Psoas muscle (tissue), 8 donors: ENCODE measurements around the gene OGA. TPM values are rescaled to one million over a fixed set of nuclear protein-coding genes. Genes with fewer than 3 reads are reported as not detected.

Experiments used
- ATAC-seq, 4 donors: fragments of 200-7000 bp; cut with Tn5 transposase; one replicate each; pipeline ENCODE4 v1.9.1; 2020; ENCODE audit warnings: moderate library complexity in 3 of 4, mild to moderate bottlenecking in 2 of 4
- DNase-seq, 2 donors: peaks; one replicate each; pipeline ENCODE4 v3.0.0-alpha.2; 2020
- H3K27ac ChIP-seq: fragments of 200-600 bp; one replicate; pipeline ENCODE4 v1.8.0; 2022
- H3K27me3 ChIP-seq, 3 donors: fragments of 200-600 bp in 1 of 3; one replicate each; pipeline versions ENCODE4 v1.6.1 to v1.8.0; 2013 to 2022; ENCODE audit warnings: low read length in 2 of 3, mild to moderate bottlenecking in 2 of 3, moderate library complexity in 1 of 3; ENCODE audit not compliant: insufficient read depth in 3 of 3
- H3K36me3 ChIP-seq, 2 donors: fragments of 200-600 bp in 1 of 2; one replicate each; pipeline versions ENCODE4 v1.6.1 to v1.8.0; 2013 to 2022; ENCODE audit warnings: low read depth in 1 of 2, mild to moderate bottlenecking in 1 of 2, moderate library complexity in 1 of 2; ENCODE audit not compliant: insufficient read depth in 1 of 2
- H3K4me1 ChIP-seq: fragments of 200-600 bp; one replicate; pipeline ENCODE4 v1.8.0; 2022
- H3K4me3 ChIP-seq: fragments of 200-600 bp; one replicate; pipeline ENCODE4 v1.8.0; 2022; ENCODE audit warnings: mild to moderate bottlenecking
- H3K9me3 ChIP-seq: fragments of 200-600 bp; one replicate; pipeline ENCODE4 v1.8.0; 2022
- CTCF ChIP-seq: fragments of 200-600 bp; IDR thresholded peaks from one replicate; pipeline ENCODE4 v1.8.0; 2022; ENCODE audit warnings: antibody characterized with exemption
- WGBS, 3 donors: extraction: QIAGEN DNeasy Blood & Tissue Kit; methylation state at CpG; one replicate each; pipeline versions ENCODE4 v1.1.6 to v1.1.7; 2013; 5-methylcytosine and 5-hydroxymethylcytosine counted together
- intact Hi-C, 2 donors: fragments of 100-400 bp; cut with DNase I; formaldehyde crosslinking; loops; one replicate each; pipeline versions ENCODE4 v1.11.0 to v1.14.2; 2022
- polyA plus RNA-seq, 3 donors: library from polyadenylated mRNA; stranded (reverse); fragments of 200-250 nt; gene quantifications; one replicate each; pipeline ENCODE4 v1.2.3, GENCODE V29; 2013
- total RNA-seq, 4 donors: library from RNA; stranded (reverse); fragmentation: NEBNext Ultra II Directional in 2 of 4; extraction: Animal tissue kit (Norgen Biotek cat#: 25700) in 2 of 4; gene quantifications; one replicate each; pipeline versions ENCODE4 v1.2.1 to v1.2.4, GENCODE V29; 2021 to 2023
- donor health status: healthy with polysubstance abuse.
- donor health status: DM: no; HTN: no; CAD: no; lungs with moderate emphysema.
- donor health status: Bipolar disorder and iron deficiency.
- donor health status: healthy.
- donor health status: DM: yes; HTN: yes; CAD: no.
- donor health status: DM: no; HTN: no; CAD: no.
- donor health status: DM: no; HTN: no; CAD: no.
- donor health status: DM: yes; HTN: yes; CAD: no.

Gene OGA
- total and polyA plus RNA-seq, 7 donors = 12.0 to 59.8 (median 56.2) TPM

- no peak for DNase-seq
- no peak for TF ChIP-seq CTCF
- peaks cover 39% of the 10 kb centered on the region for H3K4me1 ChIP-seq
Measured at GRCh38 chr10:101781984-101782810, 36.0 kb downstream of the OGA start.

GRCh38 chr10:101781655-101781983, 36.6 kb downstream of the OGA start:
- Histone ChIP-seq H3K36me3 (peaks cover 7 to 29% of the 10 kb centered on the region in 2 donors), H3K4me1 (peaks cover 39% of the 10 kb centered on the region), H3K27ac (no peak overlapping the region), H3K9me3 (no peaks in the 10 kb centered on the region), H3K27me3 (peaks cover 0 to 31% (median 6%) of the 10 kb centered on the region in 3 donors), H3K4me3 (no peak overlapping the region)
- no peak for TF ChIP-seq CTCF
- no peak for DNase-seq
- whole genome bisulfite sequencing, 3 donors = 75 to 80% (median 77%) methylated on average over 7 of the region's 7 CpGs
- intact Hi-C loops = loop anchor here (1.0 to 2.0 kb wide), 2 partner anchors 179 kb away; no protein-coding TSS in a partner anchor
- ATAC-seq = no peak

More at GRCh38 chr10:101781984-101782810, 36.0 kb downstream of the OGA start:
- intact Hi-C loops = loop anchor here (1.0 to 2.0 kb wide), 2 partner anchors 179 to 180 kb away; no protein-coding TSS in a partner anchor
- Histone ChIP-seq H3K27me3 (peaks cover 0 to 26% (median 4%) of the 10 kb centered on the region in 3 donors), H3K4me3 (peak overlapping the region; percentile 86), H3K36me3 (peaks cover 8 to 35% of the 10 kb centered on the region in 2 donors), H3K27ac (no peak overlapping the region), H3K9me3 (no peaks in the 10 kb centered on the region)
- ATAC-seq = no peak
- 49 to 53% (median 53%) methylated on average over 13 to 17 of the region's 17 CpGs for WGBS, 3 donors

GRCh38 chr10:101780818-101781654, 37.2 kb downstream of the OGA start:
- WGBS, 3 donors = 62 to 64% (median 63%) methylated on average over 14 of the region's 14 CpGs
- DNase-seq = peak; percentile 59 to 79
- Histone ChIP-seq H3K4me1 (peaks cover 39% of the 10 kb centered on the region), H3K27me3 (peaks cover 0 to 36% (median 10%) of the 10 kb centered on the region in 3 donors), H3K9me3 (no peaks in the 10 kb centered on the region), H3K27ac (no peak overlapping the region), H3K4me3 (no peak overlapping the region), H3K36me3 (peaks cover 4 to 23% of the 10 kb centered on the region in 2 donors)
- intact Hi-C loops = loop anchor here (1.0 to 2.0 kb wide), 2 partner anchors 178 to 179 kb away; no protein-coding TSS in a partner anchor
- peak; percentile 66 to 72 (median 68) for ATAC-seq
- TF ChIP-seq CTCF = peak; percentile 82

GRCh38 chr10:101780187-101780817, 37.9 kb downstream of the OGA start:
- WGBS, 3 donors = 17 to 24% (median 21%) methylated on average over 17 of the region's 17 CpGs
- Histone ChIP-seq H3K4me1 (peaks cover 39% of the 10 kb centered on the region), H3K36me3 (peaks cover 0 to 16% of the 10 kb centered on the region in 2 donors), H3K27ac (no peak overlapping the region), H3K9me3 (no peaks in the 10 kb centered on the region), H3K4me3 (peak overlapping the region; percentile 59), H3K27me3 (peaks cover 0 to 42% (median 15%) of the 10 kb centered on the region in 3 donors)
- intact Hi-C loops = loop anchor here in 1 of 2 donors (2.0 kb wide), 1 partner anchor 178 kb away; no protein-coding TSS in a partner anchor
- no peak for DNase-seq
- no peak for TF ChIP-seq CTCF
- no peak for ATAC-seq
